A549 (cell line): Measurements from ENCODE around the gene PTPRG.

Source experiments
- BHLHE40 ChIP-seq: IDR thresholded peaks from 2 replicates; pipeline ENCODE4 v1.6.1; 2012; ENCODE audit warnings: low read depth, low read length, inconsistent platforms
- EP300 ChIP-seq, 2 experiments: fragments of >200 bp; sonication (Bioruptor Twin); formaldehyde crosslinking; IDR thresholded peaks; 2 replicates in 1 of 2; 3 replicates in 1 of 2; pipeline ENCODE4 v1.6.1; 2016 to 2017
- JUNB ChIP-seq: fragments of >200 bp; sonication (Bioruptor Twin); formaldehyde crosslinking; IDR thresholded peaks from 2 replicates; pipeline ENCODE4 v1.6.1; 2016
- PBX3 ChIP-seq: IDR thresholded peaks from 2 replicates; pipeline ENCODE4 v1.6.1; 2012
- POLR2A ChIP-seq: IDR thresholded peaks from 2 replicates; pipeline ENCODE4 v1.6.1; 2012; ENCODE audit warnings: mild to moderate bottlenecking, low read length
- TFCP2L1 ChIP-seq: fragments of 250-450 bp; sonication (Bioruptor Pico); IDR thresholded peaks from 2 replicates; pipeline ENCODE4 v1.5.0; 2021; ENCODE audit warnings: mild to moderate bottlenecking
- TF ChIP-seq, protein P1 (sequence below): fragments of >200 bp; sonication (Bioruptor Twin); formaldehyde crosslinking; IDR thresholded peaks from 3 replicates; pipeline ENCODE4 v1.5.1; 2016

DNA sequence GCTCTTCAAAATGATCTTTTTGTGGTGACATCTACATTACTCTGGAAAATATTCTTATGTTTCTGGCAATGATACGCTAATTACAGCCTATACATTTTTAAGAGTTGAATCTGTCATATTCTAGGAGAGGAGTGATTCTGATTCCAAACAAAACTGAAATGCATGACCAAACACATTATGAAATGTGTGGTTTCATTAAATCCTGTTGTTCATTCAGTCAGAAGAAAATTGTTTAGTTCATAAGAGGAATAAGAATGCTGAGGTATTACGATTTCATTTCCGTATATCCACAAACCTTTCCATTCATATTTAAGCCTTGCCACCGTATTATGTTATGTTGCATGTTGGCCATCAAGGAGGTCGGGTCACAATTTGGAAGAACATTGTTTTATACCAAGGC is 466.9 kb downstream of the PTPRG start:
- TF ChIP-seq, protein P1, sequence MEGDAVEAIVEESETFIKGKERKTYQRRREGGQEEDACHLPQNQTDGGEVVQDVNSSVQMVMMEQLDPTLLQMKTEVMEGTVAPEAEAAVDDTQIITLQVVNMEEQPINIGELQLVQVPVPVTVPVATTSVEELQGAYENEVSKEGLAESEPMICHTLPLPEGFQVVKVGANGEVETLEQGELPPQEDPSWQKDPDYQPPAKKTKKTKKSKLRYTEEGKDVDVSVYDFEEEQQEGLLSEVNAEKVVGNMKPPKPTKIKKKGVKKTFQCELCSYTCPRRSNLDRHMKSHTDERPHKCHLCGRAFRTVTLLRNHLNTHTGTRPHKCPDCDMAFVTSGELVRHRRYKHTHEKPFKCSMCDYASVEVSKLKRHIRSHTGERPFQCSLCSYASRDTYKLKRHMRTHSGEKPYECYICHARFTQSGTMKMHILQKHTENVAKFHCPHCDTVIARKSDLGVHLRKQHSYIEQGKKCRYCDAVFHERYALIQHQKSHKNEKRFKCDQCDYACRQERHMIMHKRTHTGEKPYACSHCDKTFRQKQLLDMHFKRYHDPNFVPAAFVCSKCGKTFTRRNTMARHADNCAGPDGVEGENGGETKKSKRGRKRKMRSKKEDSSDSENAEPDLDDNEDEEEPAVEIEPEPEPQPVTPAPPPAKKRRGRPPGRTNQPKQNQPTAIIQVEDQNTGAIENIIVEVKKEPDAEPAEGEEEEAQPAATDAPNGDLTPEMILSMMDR, result no peak
- TF ChIP-seq BHLHE40, result no peak
- no peak for TF ChIP-seq POLR2A
- no peak for TF ChIP-seq TFCP2L1 (CRISPR knock-in tag)
- no peak for TF ChIP-seq EP300 (IDR thresholded peaks at IDR 0.05)
- no peak for TF ChIP-seq JUNB
- TF ChIP-seq PBX3, result no peak
